GM21737 (cell line): ENCODE measurements around the gene CLOCK.

Experiments used
- ATAC-seq: cut with Tn5 transposase; IDR thresholded peaks from one replicate; pipeline ENCODE4 v1.9.1; 2021; ENCODE audit warnings: mild to moderate bottlenecking, moderate library complexity; ENCODE audit not compliant: unreplicated experiment

CLOCK gene

GRCh38 chr4:55435141-55435841 is 111.4 kb downstream of the CLOCK start:
- peak; percentile 66 for ATAC-seq

GRCh38 chr4:55431710-55432336 is 114.9 kb downstream of the CLOCK start:
- no peak for ATAC-seq

GRCh38 chr4:55424791-55425190 is 121.9 kb downstream of the CLOCK start:
- no peak for ATAC-seq

GRCh38 chr4:55416176-55416575 is 130.5 kb downstream of the CLOCK start:
- ATAC-seq, result no peak

- no peak for ATAC-seq
Measured at GRCh38 chr4:55411621-55412020, 135.1 kb downstream of the CLOCK start.

- no peak for ATAC-seq
Measured at GRCh38 chr4:55410431-55410830, 136.3 kb downstream of the CLOCK start.

- ATAC-seq, result peak; percentile 67
Measured at GRCh38 chr4:55409468-55410171, 137.1 kb downstream of the CLOCK start.

GRCh38 chr4:55407764-55408163 is 138.9 kb downstream of the CLOCK start:
- ATAC-seq, result no peak

- ATAC-seq, result no peak
Measured at GRCh38 chr4:55407119-55407518, 139.6 kb downstream of the CLOCK start.

GRCh38 chr4:55406545-55406944 is 140.2 kb downstream of the CLOCK start:
- no peak for ATAC-seq

- ATAC-seq, result no peak
Measured at GRCh38 chr4:55405073-55405472, 141.6 kb downstream of the CLOCK start.

GRCh38 chr4:55399581-55399980 is 147.1 kb downstream of the CLOCK start:
- no peak for ATAC-seq

GRCh38 chr4:55398966-55399365 is 147.7 kb downstream of the CLOCK start:
- ATAC-seq, result no peak

- ATAC-seq, result no peak
Measured at GRCh38 chr4:55398461-55398860, 148.2 kb downstream of the CLOCK start.

GRCh38 chr4:55397520-55398321 is 149.0 kb downstream of the CLOCK start:
- ATAC-seq, result no peak

GRCh38 chr4:55397126-55397436 is 149.6 kb downstream of the CLOCK start:
- ATAC-seq, result no peak

- ATAC-seq, result peak; percentile 23
Measured at GRCh38 chr4:55396308-55397125, 150.2 kb downstream of the CLOCK start.

- ATAC-seq, result peak; percentile 94
Measured at GRCh38 chr4:55395529-55396307, 151.0 kb downstream of the CLOCK start, which contains the start of gene TMEM165. Gene TMEM165 (plus strand): TSS chr4:55395957. CDS start chr4:55396190, 233 bp downstream.

GRCh38 chr4:55395218-55395528 is 151.5 kb downstream of the CLOCK start:
- ATAC-seq, result no peak
